Keratinocyte (primary cell): ENCODE results near the gene FBXO9. TPM values are rescaled to one million over a fixed set of nuclear protein-coding genes. Genes with fewer than 3 reads are reported as not detected.
"Not testable (repeated sequence)": the region's sequence is repeated elsewhere in the genome, so short reads cannot be mapped to it uniquely, and the experiment has no call there.

ENCODE experiments used
- DNase-seq: peaks from one replicate; pipeline ENCODE4 v3.0.0-alpha.2; 2011; ENCODE audit warnings: low read depth, missing footprints, low spot score
- FAIRE-seq: peaks from 2 replicates; lab custom pipeline; 2011; peaks lifted over from hg19 to GRCh38; lab: Jason Lieb, UNC
- H2AFZ ChIP-seq: 2 replicates; pipeline ENCODE4 v1.6.0; 2012; ENCODE audit warnings: low read length, control low read depth, inconsistent platforms; ENCODE audit not compliant: control insufficient read depth
- H3K27ac ChIP-seq: 2 replicates; pipeline ENCODE4 v1.5.1; 2011; ENCODE audit warnings: low read length; ENCODE audit not compliant: control insufficient read depth, insufficient read depth
- H3K27me3 ChIP-seq: 3 replicates; pipeline ENCODE4 v1.6.0; 2011; ENCODE audit warnings: low read length; ENCODE audit not compliant: control insufficient read depth, insufficient read depth; ENCODE audit errors: extremely low read depth
- H3K36me3 ChIP-seq, 2 experiments: 2 replicates in 1 of 2; 3 replicates in 1 of 2; pipeline ENCODE4 v1.5.1; 2011; ENCODE audit warnings: low read length in 2 of 2, mild to moderate bottlenecking in 1 of 2; ENCODE audit not compliant: control insufficient read depth in 2 of 2, insufficient read depth in 2 of 2; ENCODE audit errors: extremely low read depth in 1 of 2
- H3K4me1 ChIP-seq: 3 replicates; pipeline ENCODE4 v1.5.1; 2011; ENCODE audit warnings: low read length; ENCODE audit not compliant: control insufficient read depth, insufficient read depth; ENCODE audit errors: extremely low read depth
- H3K4me2 ChIP-seq: 3 replicates; pipeline ENCODE4 v1.6.0; 2011; ENCODE audit warnings: low read depth, low read length; ENCODE audit not compliant: control insufficient read depth, insufficient read depth; ENCODE audit errors: extremely low read depth
- H3K4me3 ChIP-seq, 3 experiments: fragments of 200-600 bp in 1 of 3; sonication (generic) in 1 of 3; 2 replicates in 2 of 3; 3 replicates in 1 of 3; pipeline ENCODE4 v1.5.1; 2011 to 2016; ENCODE audit warnings: low read length in 3 of 3, mild to moderate bottlenecking in 3 of 3, control low read depth in 2 of 3, inconsistent platforms in 1 of 3, low read depth in 1 of 3, mixed read lengths in 1 of 3, mixed run types in 1 of 3, moderate library complexity in 1 of 3; ENCODE audit not compliant: control insufficient read depth in 2 of 3, insufficient read depth in 2 of 3; ENCODE audit errors: extremely low read depth in 1 of 3
- H3K79me2 ChIP-seq: 2 replicates; pipeline ENCODE4 v1.6.0; 2012; ENCODE audit warnings: low read length; ENCODE audit not compliant: control insufficient read depth, insufficient read depth
- H3K9ac ChIP-seq: 3 replicates; pipeline ENCODE4 v1.6.0; 2011; ENCODE audit warnings: low read length; ENCODE audit not compliant: control insufficient read depth, insufficient read depth; ENCODE audit errors: extremely low read depth
- H3K9me1 ChIP-seq: 3 replicates; pipeline ENCODE4 v1.6.0; 2011; ENCODE audit warnings: low read length; ENCODE audit not compliant: control insufficient read depth, insufficient read depth; ENCODE audit errors: extremely low read depth
- H3K9me3 ChIP-seq: 2 replicates; pipeline ENCODE4 v1.5.1; 2012; ENCODE audit warnings: low read depth, low read length; ENCODE audit not compliant: control insufficient read depth
- H4K20me1 ChIP-seq: 3 replicates; pipeline ENCODE4 v1.6.0; 2011; ENCODE audit warnings: low read length; ENCODE audit not compliant: control insufficient read depth, insufficient read depth; ENCODE audit errors: extremely low read depth
- EZH2 ChIP-seq: IDR thresholded peaks from one replicate; pipeline ENCODE4 v1.6.1; 2012; ENCODE audit warnings: inconsistent platforms, mild to moderate bottlenecking, low read length, moderate library complexity
- dilution Hi-C: fragments of 300-500 bp; cut with MboI; formaldehyde crosslinking; loops from one replicate; pipeline ENCODE4 v1.7.0; 2020; ENCODE audit warnings: low sequenced_read_pairs; ENCODE audit not compliant: extremely low pct_ligation_motif_present
- polyA plus RNA-seq, 5 experiments: library from polyadenylated mRNA; depleted of rRNA in 3 of 5; stranded (reverse) in 3 of 5; stranded (forward) in 1 of 5; unstranded in 1 of 5; fragments of >200 nt; gene quantifications; 1 replicate in 1 of 5; 2 replicates in 3 of 5; 3 replicates in 1 of 5; pipeline versions ENCODE4 v1.2.1 to v1.2.3, GENCODE V29; 2011 to 2012; ENCODE audit warnings: missing spikeins in 2 of 5, low read depth in 1 of 5, low replicate concordance in 1 of 5
- TF ChIP-seq, protein P1 (sequence below), 3 experiments: IDR thresholded peaks in 1 of 3; conservative IDR thresholded peaks in 1 of 3; optimal IDR thresholded peaks in 1 of 3; 2 replicates in 2 of 3; 3 replicates in 1 of 3; pipeline versions ENCODE3 to v1.5.1; 2011; ENCODE audit warnings: low read length in 3 of 3, mild to moderate bottlenecking in 3 of 3, moderate library complexity in 2 of 3, control low read depth in 1 of 3, inconsistent platforms in 1 of 3; ENCODE audit not compliant: insufficient read depth in 2 of 3; ENCODE audit errors: extremely low read depth in 1 of 3

Gene FBXO9
- polyA plus RNA-seq, 1 donor (not counting 4 experiments of a cell fraction or from before 2014, with no cell fraction given): 71.8 TPM

DNA sequence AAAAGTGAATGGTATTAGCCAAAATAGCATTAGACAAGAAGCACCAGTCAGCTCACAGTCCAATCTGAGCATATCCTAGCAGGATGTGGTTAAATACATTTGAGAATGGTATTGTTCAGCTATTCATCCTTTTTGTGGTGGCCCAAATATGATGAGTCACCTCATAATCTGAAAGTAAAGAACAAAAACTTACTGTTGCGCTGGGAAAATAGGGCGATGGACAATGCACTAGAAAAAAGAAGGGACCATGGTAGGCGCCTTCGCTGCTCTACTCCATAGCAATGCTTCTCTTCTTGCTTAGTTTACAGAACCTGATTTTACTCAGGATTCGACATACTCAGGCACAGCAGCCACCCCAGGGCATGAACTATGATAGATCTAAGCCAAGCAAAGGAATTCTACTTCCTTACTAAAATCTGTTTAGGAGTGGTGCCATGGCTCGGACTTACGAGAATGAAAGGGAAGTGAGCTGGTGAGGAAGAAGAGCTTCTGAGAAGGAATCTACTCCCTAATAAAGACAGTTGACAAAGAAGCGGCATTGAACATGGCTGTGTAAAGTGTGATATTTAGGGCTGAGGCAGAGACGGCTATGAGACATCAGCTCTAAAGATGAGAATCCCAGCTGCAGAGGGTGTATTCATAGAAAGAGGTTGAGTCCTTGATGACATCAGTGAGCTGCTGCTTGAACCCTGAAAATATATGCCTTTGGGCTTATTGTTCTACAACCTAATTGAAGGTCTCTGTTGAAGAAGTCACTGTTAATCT is 16.6 kb upstream of the FBXO9 start:
- peak; percentile 40 for DNase-seq
- no peak overlapping the region for H3K9ac ChIP-seq
- H3K4me3 ChIP-seq: peak overlapping the region in 2 of 3 experiments; percentile 20 to 44
- no peaks in the 10 kb centered on the region for H3K9me3 ChIP-seq
- H3K27ac ChIP-seq: peak overlapping the region; percentile 65
- H3K36me3 ChIP-seq: no peaks in the 10 kb centered on the region
- H3K27me3 ChIP-seq: no peaks in the 10 kb centered on the region
- peak overlapping the region; percentile 65 for H2AFZ ChIP-seq
- dilution Hi-C loops: no loop called here
- no peaks in the 10 kb centered on the region for H3K79me2 ChIP-seq
- no peaks in the 10 kb centered on the region for H3K9me1 ChIP-seq
- TF ChIP-seq, protein P1, sequence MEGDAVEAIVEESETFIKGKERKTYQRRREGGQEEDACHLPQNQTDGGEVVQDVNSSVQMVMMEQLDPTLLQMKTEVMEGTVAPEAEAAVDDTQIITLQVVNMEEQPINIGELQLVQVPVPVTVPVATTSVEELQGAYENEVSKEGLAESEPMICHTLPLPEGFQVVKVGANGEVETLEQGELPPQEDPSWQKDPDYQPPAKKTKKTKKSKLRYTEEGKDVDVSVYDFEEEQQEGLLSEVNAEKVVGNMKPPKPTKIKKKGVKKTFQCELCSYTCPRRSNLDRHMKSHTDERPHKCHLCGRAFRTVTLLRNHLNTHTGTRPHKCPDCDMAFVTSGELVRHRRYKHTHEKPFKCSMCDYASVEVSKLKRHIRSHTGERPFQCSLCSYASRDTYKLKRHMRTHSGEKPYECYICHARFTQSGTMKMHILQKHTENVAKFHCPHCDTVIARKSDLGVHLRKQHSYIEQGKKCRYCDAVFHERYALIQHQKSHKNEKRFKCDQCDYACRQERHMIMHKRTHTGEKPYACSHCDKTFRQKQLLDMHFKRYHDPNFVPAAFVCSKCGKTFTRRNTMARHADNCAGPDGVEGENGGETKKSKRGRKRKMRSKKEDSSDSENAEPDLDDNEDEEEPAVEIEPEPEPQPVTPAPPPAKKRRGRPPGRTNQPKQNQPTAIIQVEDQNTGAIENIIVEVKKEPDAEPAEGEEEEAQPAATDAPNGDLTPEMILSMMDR (optimal IDR thresholded peaks at IDR 0.05 in 1 of 3, IDR thresholded peaks at IDR 0.05 in 1 of 3, conservative IDR thresholded peaks at IDR 0.05 in 1 of 3; ENCODE audit: extremely low read depth in 1 of 3, insufficient read depth in 2 of 3, low read length in 3 of 3): no peak
- no peak for TF ChIP-seq EZH2
- H3K4me2 ChIP-seq: peak overlapping the region; percentile 68
- FAIRE-seq: peak; percentile 95
- H3K4me1 ChIP-seq: peaks cover 25% of the 10 kb centered on the region
- no peaks in the 10 kb centered on the region for H4K20me1 ChIP-seq

GRCh38 chr6:53049415-53049814 is 15.8 kb upstream of the FBXO9 start:
- FAIRE-seq (no peak), DNase-seq (no peak)
- no peak overlapping the region for H3K27ac ChIP-seq
- dilution Hi-C loops: no loop called here
- no peaks in the 10 kb centered on the region for H3K79me2 ChIP-seq
- no peak for TF ChIP-seq EZH2
- TF ChIP-seq, protein P1 (optimal IDR thresholded peaks at IDR 0.05 in 1 of 3, IDR thresholded peaks at IDR 0.05 in 1 of 3, conservative IDR thresholded peaks at IDR 0.05 in 1 of 3; ENCODE audit: extremely low read depth in 1 of 3, insufficient read depth in 2 of 3, low read length in 3 of 3): no peak
- H3K4me2 ChIP-seq: no peak overlapping the region
- peaks cover 20% of the 10 kb centered on the region for H3K4me1 ChIP-seq
- no peaks in the 10 kb centered on the region for H3K9me1 ChIP-seq
- no peak overlapping the region for H3K9ac ChIP-seq
- no peak overlapping the region for H3K4me3 ChIP-seq
- no peaks in the 10 kb centered on the region for H3K27me3 ChIP-seq
- H3K36me3 ChIP-seq: no peaks in the 10 kb centered on the region
- no peaks in the 10 kb centered on the region for H4K20me1 ChIP-seq
- H3K9me3 ChIP-seq: no peaks in the 10 kb centered on the region
- no peak overlapping the region for H2AFZ ChIP-seq

- FAIRE-seq, H3K27ac ChIP-seq, H2AFZ ChIP-seq, H3K4me2 ChIP-seq, H3K36me3 ChIP-seq, H3K9ac ChIP-seq, H3K9me1 ChIP-seq, DNase-seq, dilution Hi-C loops, H3K27me3 ChIP-seq, H4K20me1 ChIP-seq, H3K4me3 ChIP-seq, H3K79me2 ChIP-seq, H3K9me3 ChIP-seq: not testable (repeated sequence)
- peaks cover 20% of the 10 kb centered on the region for H3K4me1 ChIP-seq
Observed at GRCh38 chr6:53052152-53052551, 13.1 kb upstream of the FBXO9 start.
